Measurements from ENCODE around the gene SCN10A. TPM values are rescaled to one million over a fixed set of nuclear protein-coding genes. Genes with fewer than 3 reads are reported as not detected.
A peak's percentile ranks its signal among the peaks of the same experiment; 100 is the strongest.

The SCN10A gene
- total RNA-seq, 1 donor from 2014 or later: not detected

GRCh38 chr3:38655708-38656300 is 160.2 kb downstream of the SCN10A start:
- DNase-seq (ENCODE audit: low spot score) (no peak), ATAC-seq (peak; percentile 61)

- ATAC-seq (no peak), DNase-seq (ENCODE audit: low spot score) (no peak)
Observed at GRCh38 chr3:38653685-38654537, 162.1 kb downstream of the SCN10A start.

- ATAC-seq: no peak
- DNase-seq (ENCODE audit: low spot score): no peak
Observed at GRCh38 chr3:38652934-38653333, 163.1 kb downstream of the SCN10A start.

- DNase-seq (ENCODE audit: low spot score) (peak; percentile 72), ATAC-seq (peak; percentile 88)
Observed at GRCh38 chr3:38651153-38651789, 164.7 kb downstream of the SCN10A start.

GRCh38 chr3:38650248-38650951 is 165.6 kb downstream of the SCN10A start:
- DNase-seq (ENCODE audit: low spot score) (no peak), ATAC-seq (no peak)

GRCh38 chr3:38649500-38650247 is 166.3 kb downstream of the SCN10A start, which contains the start of gene SCN5A:
Gene SCN5A (minus strand): TSS chr3:38649687. CDS start chr3:38633307, 16,380 bp downstream.
- DNase-seq (ENCODE audit: low spot score) (peak; percentile 54), ATAC-seq (peak; percentile 78)

- DNase-seq (ENCODE audit: low spot score) (no peak), ATAC-seq (no peak)
Observed at GRCh38 chr3:38648659-38649499, 167.1 kb downstream of the SCN10A start.

GRCh38 chr3:38648024-38648658 is 167.9 kb downstream of the SCN10A start:
- ATAC-seq: no peak
- no peak for DNase-seq (ENCODE audit: low spot score)

GRCh38 chr3:38647217-38647970 is 168.6 kb downstream of the SCN10A start:
- ATAC-seq: no peak

More at GRCh38 chr3:38647217-38647970, 168.6 kb downstream of the SCN10A start:
- DNase-seq (ENCODE audit: low spot score): peak; percentile 6

Other genes starting within 250 kb of the SCN10A start
- 0.05 TPM for gene SCN5A, start 166.5 kb downstream of the SCN10A start, total RNA-seq
- gene SCN11A, start 235.7 kb upstream of the SCN10A start, total RNA-seq: 0.15 TPM
- gene WDR48, start 235.8 kb upstream of the SCN10A start, total RNA-seq: 12.1 TPM

All from left lobe of liver (tissue), 2 donors.